Astrocyte (in vitro differentiated cells and primary cell): ENCODE results near the gene MEF2B. TPM values are rescaled to one million over a fixed set of nuclear protein-coding genes. Genes with fewer than 3 reads are reported as not detected.

Experiments
- DNase-seq: peaks from one replicate; pipeline ENCODE4 v3.0.0-alpha.2; 2010; ENCODE audit warnings: low read depth
- FAIRE-seq: peaks from 2 replicates; lab custom pipeline; 2011; peaks lifted over from hg19 to GRCh38; lab: Jason Lieb, UNC
- H2AFZ ChIP-seq: 2 replicates; pipeline ENCODE4 v1.6.0; 2012; ENCODE audit warnings: low read depth, low read length, inconsistent platforms
- H3K27ac ChIP-seq: 2 replicates; pipeline ENCODE4 v1.5.1; 2011; ENCODE audit warnings: low read depth, low read length, inconsistent platforms
- H3K27me3 ChIP-seq: 2 replicates; pipeline ENCODE4 v1.6.0; 2011; ENCODE audit warnings: low read length, inconsistent platforms; ENCODE audit not compliant: insufficient read depth
- H3K36me3 ChIP-seq: 2 replicates; pipeline ENCODE4 v1.5.1; 2011; ENCODE audit warnings: low read length, inconsistent platforms; ENCODE audit not compliant: insufficient read depth
- H3K4me1 ChIP-seq: 2 replicates; pipeline ENCODE4 v1.5.1; 2011; ENCODE audit warnings: low read length, inconsistent platforms; ENCODE audit not compliant: insufficient read depth
- H3K4me2 ChIP-seq: 2 replicates; pipeline ENCODE4 v1.6.0; 2012; ENCODE audit warnings: low read length, inconsistent platforms
- H3K4me3 ChIP-seq: 2 replicates; pipeline ENCODE4 v1.5.1; 2011; ENCODE audit warnings: low read depth, mild to moderate bottlenecking, low read length, inconsistent platforms; ENCODE audit not compliant: insufficient read depth
- H3K79me2 ChIP-seq: 2 replicates; pipeline ENCODE4 v1.6.0; 2012; ENCODE audit warnings: mild to moderate bottlenecking, low read length, inconsistent platforms; ENCODE audit not compliant: insufficient read depth
- H3K9ac ChIP-seq: 2 replicates; pipeline ENCODE4 v1.6.0; 2012; ENCODE audit warnings: mild to moderate bottlenecking, low read length, inconsistent platforms
- H3K9me3 ChIP-seq: 2 replicates; pipeline ENCODE4 v1.5.1; 2012; ENCODE audit warnings: low read depth, mild to moderate bottlenecking, low read length, inconsistent platforms; ENCODE audit not compliant: insufficient read depth
- H4K20me1 ChIP-seq: 2 replicates; pipeline ENCODE4 v1.6.0; 2012; ENCODE audit warnings: low read length, inconsistent platforms; ENCODE audit not compliant: insufficient read depth
- H3K27ac Mint-ChIP-seq: one replicate; pipeline ENCODE4 v1.8.0; 2021; ENCODE audit warnings: mild to moderate bottlenecking, mixed read lengths; ENCODE audit not compliant: unreplicated experiment
- H3K27me3 Mint-ChIP-seq: one replicate; pipeline ENCODE4 v1.8.0; 2021; ENCODE audit warnings: low read depth, mixed read lengths; ENCODE audit not compliant: unreplicated experiment
- H3K36me3 Mint-ChIP-seq: one replicate; pipeline ENCODE4 v1.8.0; 2021; ENCODE audit warnings: low read depth, mixed read lengths; ENCODE audit not compliant: unreplicated experiment
- H3K4me1 Mint-ChIP-seq: one replicate; pipeline ENCODE4 v1.8.0; 2021; ENCODE audit warnings: low read depth, mixed read lengths; ENCODE audit not compliant: unreplicated experiment
- H3K4me3 Mint-ChIP-seq: one replicate; pipeline ENCODE4 v1.8.0; 2021; ENCODE audit warnings: mild to moderate bottlenecking, moderate library complexity, mixed read lengths; ENCODE audit not compliant: unreplicated experiment
- H3K9me3 Mint-ChIP-seq: one replicate; pipeline ENCODE4 v1.8.0; 2021; ENCODE audit warnings: mild to moderate bottlenecking, mixed read lengths; ENCODE audit not compliant: unreplicated experiment
- EZH2 ChIP-seq: IDR thresholded peaks from 2 replicates; pipeline ENCODE4 v1.6.1; 2012; ENCODE audit warnings: mild to moderate bottlenecking, low read length, inconsistent platforms; ENCODE audit not compliant: insufficient read depth
- total RNA-seq: library from RNA; stranded (reverse); gene quantifications from 2 replicates; pipeline ENCODE4 v1.2.1, GENCODE V29; 2021
- TF ChIP-seq, protein P1 (sequence below): IDR thresholded peaks from 2 replicates; pipeline ENCODE4 v1.5.1; 2011; ENCODE audit warnings: low read depth, mild to moderate bottlenecking, inconsistent platforms, low read length, moderate library complexity; ENCODE audit not compliant: insufficient read depth

MEF2B gene
- total RNA-seq, 1 donor from 2014 or later, result 1.7 TPM

DNA sequence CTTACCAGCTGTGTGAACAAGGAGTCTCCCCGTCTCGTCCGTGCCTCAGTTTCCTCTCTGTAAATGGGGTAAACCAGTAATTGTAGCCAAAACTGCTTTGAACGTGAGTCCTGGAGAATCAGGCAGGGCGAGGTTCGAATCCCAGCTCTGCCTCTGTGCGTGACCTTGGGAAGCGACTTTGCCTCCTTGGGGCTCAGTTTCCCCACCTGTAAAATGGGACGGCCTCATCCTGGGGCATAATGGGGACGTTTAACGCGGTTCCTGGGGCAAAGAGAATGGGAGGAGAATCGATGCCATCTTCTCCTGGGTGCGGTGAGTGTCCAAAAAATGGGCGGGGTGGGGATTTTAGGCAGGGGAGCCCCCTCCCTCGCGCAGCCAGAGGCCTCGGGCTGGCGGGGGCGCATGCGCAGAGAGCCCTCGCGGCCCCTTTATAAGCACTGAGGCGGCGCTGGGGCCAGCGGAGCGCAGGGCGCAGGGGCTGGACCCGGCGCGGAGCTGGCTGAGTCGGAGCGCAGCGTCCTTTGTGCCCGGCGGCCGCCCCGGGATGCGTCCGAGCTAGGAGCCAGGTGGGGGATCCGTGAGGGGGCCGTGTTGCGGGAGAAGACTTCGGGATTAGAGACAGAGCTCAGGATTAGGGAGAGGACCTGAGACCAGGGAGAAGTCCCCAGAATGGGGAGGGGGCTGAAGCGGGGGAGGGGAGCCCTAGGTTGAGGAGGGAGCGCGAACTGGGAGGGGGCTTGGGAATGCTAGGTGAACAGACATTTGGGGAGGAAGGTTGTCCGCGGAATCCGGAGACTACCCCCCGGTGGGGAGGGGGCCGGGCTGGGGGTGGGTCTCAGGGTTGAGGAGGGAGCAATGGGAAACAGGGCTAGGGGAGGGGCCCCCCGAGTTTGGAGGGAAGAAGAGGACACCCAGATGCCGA lies 41.7 kb upstream of the MEF2B start, which contains the start of gene NCAN:
Gene NCAN, plus strand, starts transcription at position 460 of the 922 bp plus-strand sequence. CDS start 4,996 bp downstream, outside the sequence.
- H3K4me1 Mint-ChIP-seq, result no peaks in the 10 kb centered on the region
- no peaks in the 10 kb centered on the region for H3K9me3 ChIP-seq
- no peaks in the 10 kb centered on the region for H3K36me3 ChIP-seq
- no peaks in the 10 kb centered on the region for H4K20me1 ChIP-seq
- H3K27ac Mint-ChIP-seq, result no peak within 1 kb of the TSS
- H3K4me3 Mint-ChIP-seq, result no peak within 1 kb of the TSS
- H3K9me3 Mint-ChIP-seq, result peaks cover 6% of the 10 kb centered on the region
- no peak for TF ChIP-seq EZH2
- TF ChIP-seq, protein P1, sequence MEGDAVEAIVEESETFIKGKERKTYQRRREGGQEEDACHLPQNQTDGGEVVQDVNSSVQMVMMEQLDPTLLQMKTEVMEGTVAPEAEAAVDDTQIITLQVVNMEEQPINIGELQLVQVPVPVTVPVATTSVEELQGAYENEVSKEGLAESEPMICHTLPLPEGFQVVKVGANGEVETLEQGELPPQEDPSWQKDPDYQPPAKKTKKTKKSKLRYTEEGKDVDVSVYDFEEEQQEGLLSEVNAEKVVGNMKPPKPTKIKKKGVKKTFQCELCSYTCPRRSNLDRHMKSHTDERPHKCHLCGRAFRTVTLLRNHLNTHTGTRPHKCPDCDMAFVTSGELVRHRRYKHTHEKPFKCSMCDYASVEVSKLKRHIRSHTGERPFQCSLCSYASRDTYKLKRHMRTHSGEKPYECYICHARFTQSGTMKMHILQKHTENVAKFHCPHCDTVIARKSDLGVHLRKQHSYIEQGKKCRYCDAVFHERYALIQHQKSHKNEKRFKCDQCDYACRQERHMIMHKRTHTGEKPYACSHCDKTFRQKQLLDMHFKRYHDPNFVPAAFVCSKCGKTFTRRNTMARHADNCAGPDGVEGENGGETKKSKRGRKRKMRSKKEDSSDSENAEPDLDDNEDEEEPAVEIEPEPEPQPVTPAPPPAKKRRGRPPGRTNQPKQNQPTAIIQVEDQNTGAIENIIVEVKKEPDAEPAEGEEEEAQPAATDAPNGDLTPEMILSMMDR, result no peak
- no peaks in the 10 kb centered on the region for H3K4me1 ChIP-seq
- H3K79me2 ChIP-seq, result no peaks in the 10 kb centered on the region
- no peak within 1 kb of the TSS for H3K27ac ChIP-seq
- H3K4me3 ChIP-seq, result no peak within 1 kb of the TSS
- H3K9ac ChIP-seq, result no peak within 1 kb of the TSS
- DNase-seq (no peak), FAIRE-seq (no peak)
- H2AFZ ChIP-seq, result no peak within 1 kb of the TSS
- H3K27me3 ChIP-seq, result peaks cover 27% of the 10 kb centered on the region
- H3K27me3 Mint-ChIP-seq, result peaks cover 65% of the 10 kb centered on the region
- H3K4me2 ChIP-seq, result no peak within 1 kb of the TSS
- peaks cover 3% of the 10 kb centered on the region for H3K36me3 Mint-ChIP-seq

DNA sequence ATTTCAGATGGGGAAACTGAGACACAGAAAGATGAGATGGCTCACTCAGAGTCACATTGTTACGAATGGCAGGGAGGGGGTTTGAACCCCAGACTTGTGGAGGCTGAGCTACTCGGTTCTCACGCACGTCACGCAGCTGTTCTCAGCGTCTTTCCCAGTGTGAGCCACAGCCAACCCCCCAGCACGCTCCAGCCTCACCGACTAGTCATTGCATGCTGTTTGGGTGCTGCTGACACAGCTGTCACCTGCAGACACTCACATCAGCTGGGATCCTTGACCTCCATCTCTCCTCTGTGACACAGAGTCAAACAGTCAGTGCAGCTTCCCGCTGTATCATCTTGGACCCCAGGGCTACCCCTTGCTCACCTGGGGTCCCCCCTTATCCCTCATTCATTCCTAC lies 39.3 kb upstream of the MEF2B start:
- FAIRE-seq (no peak), DNase-seq (no peak)
- Histone ChIP-seq H3K9ac (no peak overlapping the region), H3K4me2 (no peak overlapping the region), H4K20me1 (no peaks in the 10 kb centered on the region), H3K27ac (no peak overlapping the region), H3K4me1 (no peaks in the 10 kb centered on the region), H3K9me3 (no peaks in the 10 kb centered on the region), H3K79me2 (no peaks in the 10 kb centered on the region), H3K27me3 (peaks cover 27% of the 10 kb centered on the region), H2AFZ (no peak overlapping the region), H3K4me3 (no peak overlapping the region), H3K36me3 (no peaks in the 10 kb centered on the region)
- no peaks in the 10 kb centered on the region for H3K4me1 Mint-ChIP-seq
- H3K4me3 Mint-ChIP-seq, result no peak overlapping the region
- TF ChIP-seq, protein P1, result no peak
- no peak for TF ChIP-seq EZH2
- peaks cover 58% of the 10 kb centered on the region for H3K27me3 Mint-ChIP-seq
- H3K27ac Mint-ChIP-seq, result no peak overlapping the region
- H3K9me3 Mint-ChIP-seq, result peaks cover 6% of the 10 kb centered on the region
- H3K36me3 Mint-ChIP-seq, result peaks cover 3% of the 10 kb centered on the region
